Adrenal gland (tissue), 12 donors: ENCODE data around the gene DENND2A. TPM values are rescaled to one million over a fixed set of nuclear protein-coding genes. Genes with fewer than 3 reads are reported as not detected.

Experiments
- DNase-seq, 7 donors: peaks; one replicate each; pipeline ENCODE4 v3.0.0-alpha.2; 2019 to 2020
- H3K27ac ChIP-seq, 5 donors: fragments of 200-600 bp; sonication (generic) in 4 of 5; 1 replicate in 3 of 5; 2 replicates in 2 of 5; pipeline versions ENCODE4 v1.5.1 to v1.8.0; 2016 to 2020; ENCODE audit warnings: mild to moderate bottlenecking in 1 of 5
- H3K27me3 ChIP-seq: fragments of 200-600 bp; 2 replicates; pipeline ENCODE4 v1.8.0; 2021
- H3K36me3 ChIP-seq, 2 donors: fragments of 200-600 bp; replicated peaks in 1 of 2; 1 replicate in 1 of 2; 2 replicates in 1 of 2; pipeline versions ENCODE4 v1.5.1 to v1.8.0; 2018 to 2022
- H3K4me1 ChIP-seq, 2 donors: fragments of 200-600 bp; replicated peaks in 1 of 2; 1 replicate in 1 of 2; 2 replicates in 1 of 2; pipeline versions ENCODE4 v1.5.1 to v1.8.0; 2018 to 2021
- H3K4me3 ChIP-seq, 4 donors: fragments of 200-600 bp; sonication (generic) in 3 of 4; one replicate each; pipeline ENCODE4 v1.5.1; 2016 to 2018
- H3K9me3 ChIP-seq, 3 donors: fragments of 200-600 bp; sonication (generic) in 1 of 3; replicated peaks in 1 of 3; 1 replicate in 2 of 3; 2 replicates in 1 of 3; pipeline versions ENCODE4 v1.5.1 to v1.8.0; 2016 to 2021
- POLR2A ChIP-seq, 2 donors: fragments of 450-650 bp; IDR thresholded peaks; one replicate each; pipeline ENCODE4 v1.6.1; 2017; ENCODE audit warnings: antibody characterized with exemption in 2 of 2, mild to moderate bottlenecking in 2 of 2, moderate library complexity in 1 of 2
- WGBS, 4 donors: extraction: QIAGEN DNeasy Blood & Tissue Kit in 2 of 4; methylation state at CpG; one replicate each; pipeline versions ENCODE4 v1.1.5 to v1.1.7; 2013 to 2017; 5-methylcytosine and 5-hydroxymethylcytosine counted together
- intact Hi-C, 2 donors: fragments of 100-400 bp; cut with DNase I; formaldehyde crosslinking; loops; one replicate each; pipeline versions ENCODE4 v1.14.1 to v1.15.0; 2022 to 2023
- polyA plus RNA-seq, 3 donors: library from polyadenylated mRNA; stranded (reverse); fragments of 200-250 nt in 2 of 3; fragments of 350-450 nt in 1 of 3; fragmentation: Illumina TruSeq in 1 of 3; extraction: RNeasy Lipid Tissue Mini Kit (QIAGEN cat#74804) in 1 of 3; gene quantifications; one replicate each; pipeline ENCODE4 v1.2.3, GENCODE V29; 2013 to 2014
- total RNA-seq, 9 donors: library from RNA; depleted of rRNA in 4 of 9; stranded (reverse); fragments of >200 nt in 4 of 9; fragments of 120-200 nt in 1 of 9; fragmentation: NEBNext Ultra II Directional in 1 of 9; extraction: Animal tissue kit (Norgen Biotek cat#: 25700) in 1 of 9; gene quantifications; one replicate each; pipeline versions ENCODE4 v1.1.0 to v1.2.4, GENCODE V29; 2013 to 2023
- TF ChIP-seq, protein P1 (sequence below), 6 experiments: fragments of 450-650 bp in 4 of 6; fragments of 200-600 bp in 2 of 6; sonication (generic) in 1 of 6; IDR thresholded peaks; 1 replicate in 5 of 6; 2 replicates in 1 of 6; pipeline versions ENCODE4 v1.5.1 to v1.8.0; 2016 to 2021; ENCODE audit warnings: antibody characterized with exemption in 6 of 6, mild to moderate bottlenecking in 2 of 6, moderate library complexity in 1 of 6
- donor health status: healthy with polysubstance abuse.
- donor health status: Bipolar disorder and iron deficiency.
- donor health status: DM: yes; HTN: yes; CAD: no.
- donor health status: DM: no; HTN: no; CAD: no.
- donor health status: DM: no; HTN: no; CAD: no.
- donor health status: DM: yes; HTN: yes; CAD: no.

DENND2A gene
- total and polyA plus RNA-seq, 12 donors, result 3.0 to 10.9 (median 5.8) TPM

DNA sequence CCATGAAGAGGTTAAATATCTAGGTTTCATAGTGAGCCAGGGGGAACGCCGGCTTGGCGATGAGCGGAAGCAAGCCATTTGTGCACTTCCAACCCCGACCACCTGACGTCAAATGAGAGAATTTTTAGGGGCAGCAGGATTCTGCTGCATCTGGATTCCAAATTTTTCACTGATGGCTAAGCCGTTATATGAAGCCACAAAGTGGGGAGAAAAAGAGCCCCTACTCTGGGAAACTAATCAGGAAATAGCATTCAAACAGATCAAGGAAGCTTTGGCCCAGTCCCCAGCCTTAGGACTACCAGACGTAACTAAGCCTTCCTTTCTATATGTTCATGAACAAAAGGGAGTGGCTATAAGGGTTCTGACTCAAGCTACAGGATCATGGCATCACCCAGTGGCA lies 19.2 kb upstream of the DENND2A start:
- no peaks in the 10 kb centered on the region for H3K27me3 ChIP-seq
- H3K9me3 ChIP-seq, result no peaks in the 10 kb centered on the region
- H3K4me3 ChIP-seq, result no peak overlapping the region
- intact Hi-C loops, result no loop called here
- no peaks in the 10 kb centered on the region for H3K36me3 ChIP-seq
- no peak overlapping the region for H3K27ac ChIP-seq
- 41 to 71% (median 63%) methylated on average over 8 of the region's 8 CpGs for WGBS, 4 donors
- TF ChIP-seq, protein P1, sequence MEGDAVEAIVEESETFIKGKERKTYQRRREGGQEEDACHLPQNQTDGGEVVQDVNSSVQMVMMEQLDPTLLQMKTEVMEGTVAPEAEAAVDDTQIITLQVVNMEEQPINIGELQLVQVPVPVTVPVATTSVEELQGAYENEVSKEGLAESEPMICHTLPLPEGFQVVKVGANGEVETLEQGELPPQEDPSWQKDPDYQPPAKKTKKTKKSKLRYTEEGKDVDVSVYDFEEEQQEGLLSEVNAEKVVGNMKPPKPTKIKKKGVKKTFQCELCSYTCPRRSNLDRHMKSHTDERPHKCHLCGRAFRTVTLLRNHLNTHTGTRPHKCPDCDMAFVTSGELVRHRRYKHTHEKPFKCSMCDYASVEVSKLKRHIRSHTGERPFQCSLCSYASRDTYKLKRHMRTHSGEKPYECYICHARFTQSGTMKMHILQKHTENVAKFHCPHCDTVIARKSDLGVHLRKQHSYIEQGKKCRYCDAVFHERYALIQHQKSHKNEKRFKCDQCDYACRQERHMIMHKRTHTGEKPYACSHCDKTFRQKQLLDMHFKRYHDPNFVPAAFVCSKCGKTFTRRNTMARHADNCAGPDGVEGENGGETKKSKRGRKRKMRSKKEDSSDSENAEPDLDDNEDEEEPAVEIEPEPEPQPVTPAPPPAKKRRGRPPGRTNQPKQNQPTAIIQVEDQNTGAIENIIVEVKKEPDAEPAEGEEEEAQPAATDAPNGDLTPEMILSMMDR (IDR thresholded peaks at IDR 0.05), result no peak
- no peak for TF ChIP-seq POLR2A (IDR thresholded peaks at IDR 0.05)
- no peak for DNase-seq
- peaks cover 0 to 9% of the 10 kb centered on the region in 2 donors for H3K4me1 ChIP-seq

DNA sequence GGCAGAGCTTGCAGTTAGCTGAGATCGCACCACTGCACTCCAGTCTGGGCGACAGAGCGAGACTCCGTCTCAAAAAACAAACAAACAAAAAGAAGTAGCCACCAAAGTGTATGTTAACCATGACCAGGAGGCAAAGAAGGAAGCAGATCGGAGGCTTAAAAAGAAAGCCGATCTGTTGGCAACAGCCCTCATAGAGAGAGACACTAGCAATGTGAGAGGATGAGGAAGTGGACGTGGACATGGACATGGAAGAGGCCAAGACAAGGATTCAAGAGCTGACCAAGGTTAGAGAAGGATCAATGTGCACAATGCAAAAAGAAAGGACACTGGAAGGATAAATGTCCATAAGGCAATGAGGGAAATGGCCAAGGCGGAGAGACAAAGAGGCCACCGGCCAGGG lies 17.3 kb upstream of the DENND2A start:
- Histone ChIP-seq H3K9me3 (no peaks in the 10 kb centered on the region), H3K36me3 (no peaks in the 10 kb centered on the region), H3K27ac (no peak overlapping the region), H3K4me3 (no peak overlapping the region), H3K27me3 (no peaks in the 10 kb centered on the region), H3K4me1 (peaks cover 0 to 9% of the 10 kb centered on the region in 2 donors)
- TF ChIP-seq, protein P1 (IDR thresholded peaks at IDR 0.05), result no peak
- no peak for TF ChIP-seq POLR2A (IDR thresholded peaks at IDR 0.05)
- intact Hi-C loops, result no loop called here
- DNase-seq, result peak in 1 of 7 donors; percentile 2
- WGBS, 4 donors, result 83 to 92% (median 90%) methylated on average over 9 of the region's 9 CpGs

DNA sequence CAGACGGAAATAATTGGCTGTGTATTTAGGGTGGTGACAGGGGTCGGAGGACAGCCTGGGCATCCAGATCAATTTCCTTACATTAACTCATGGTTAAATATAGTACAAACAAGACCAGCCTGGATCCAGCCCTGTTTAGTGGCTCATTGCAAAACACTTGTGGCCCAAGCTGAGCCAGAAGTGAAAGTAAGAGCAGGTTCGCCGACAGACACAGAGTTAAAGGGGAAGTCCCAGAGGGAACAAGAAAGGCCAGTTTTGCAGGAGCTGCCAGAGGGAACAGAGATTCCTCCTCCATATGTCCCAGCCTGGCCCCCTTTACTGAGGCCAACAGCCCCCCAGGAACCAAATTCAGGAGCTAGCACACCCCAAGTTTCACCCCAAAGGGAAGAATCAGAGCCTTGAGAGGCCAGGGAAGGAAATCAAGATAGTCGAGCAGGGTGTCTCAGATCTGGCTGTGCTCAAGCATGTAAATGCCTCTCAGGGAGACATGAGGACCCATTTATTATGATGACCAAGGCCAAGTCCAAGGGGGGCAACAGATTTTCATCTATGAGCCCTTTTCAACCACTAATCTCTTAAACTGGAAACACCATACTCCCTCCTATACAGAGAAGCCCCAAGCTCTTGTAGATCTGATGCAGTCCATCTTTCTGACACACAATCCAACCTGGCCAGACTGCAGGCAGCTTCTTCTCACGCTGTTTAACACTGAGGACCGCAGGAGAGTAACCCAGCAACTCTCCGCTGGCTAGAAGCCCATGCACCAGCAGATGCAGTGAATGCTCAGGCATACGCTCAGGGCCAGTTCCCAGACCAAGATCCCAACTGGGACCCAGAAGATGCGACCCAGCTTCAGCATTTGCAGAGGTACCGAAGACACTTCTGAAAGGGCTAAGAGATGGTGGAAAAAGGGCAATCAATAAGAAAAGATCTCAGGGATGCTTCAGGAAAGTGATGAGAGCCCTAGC lies 16.2 kb upstream of the DENND2A start:
- Histone ChIP-seq H3K27me3 (no peaks in the 10 kb centered on the region), H3K4me1 (peaks cover 0 to 9% of the 10 kb centered on the region in 2 donors), H3K27ac (no peak overlapping the region), H3K4me3 (peak overlapping the region in 2 of 4 donors; percentile 34 to 50), H3K9me3 (no peaks in the 10 kb centered on the region), H3K36me3 (no peaks in the 10 kb centered on the region)
- intact Hi-C loops, result no loop called here
- 44 to 56% (median 50%) methylated on average over 10 to 11 of the region's 11 CpGs for WGBS, 4 donors
- DNase-seq, result peak in 6 of 7 donors; percentile 58 to 77 (median 66)
- TF ChIP-seq, protein P1 (IDR thresholded peaks at IDR 0.05), result no peak
- TF ChIP-seq POLR2A (IDR thresholded peaks at IDR 0.05), result no peak

DNA sequence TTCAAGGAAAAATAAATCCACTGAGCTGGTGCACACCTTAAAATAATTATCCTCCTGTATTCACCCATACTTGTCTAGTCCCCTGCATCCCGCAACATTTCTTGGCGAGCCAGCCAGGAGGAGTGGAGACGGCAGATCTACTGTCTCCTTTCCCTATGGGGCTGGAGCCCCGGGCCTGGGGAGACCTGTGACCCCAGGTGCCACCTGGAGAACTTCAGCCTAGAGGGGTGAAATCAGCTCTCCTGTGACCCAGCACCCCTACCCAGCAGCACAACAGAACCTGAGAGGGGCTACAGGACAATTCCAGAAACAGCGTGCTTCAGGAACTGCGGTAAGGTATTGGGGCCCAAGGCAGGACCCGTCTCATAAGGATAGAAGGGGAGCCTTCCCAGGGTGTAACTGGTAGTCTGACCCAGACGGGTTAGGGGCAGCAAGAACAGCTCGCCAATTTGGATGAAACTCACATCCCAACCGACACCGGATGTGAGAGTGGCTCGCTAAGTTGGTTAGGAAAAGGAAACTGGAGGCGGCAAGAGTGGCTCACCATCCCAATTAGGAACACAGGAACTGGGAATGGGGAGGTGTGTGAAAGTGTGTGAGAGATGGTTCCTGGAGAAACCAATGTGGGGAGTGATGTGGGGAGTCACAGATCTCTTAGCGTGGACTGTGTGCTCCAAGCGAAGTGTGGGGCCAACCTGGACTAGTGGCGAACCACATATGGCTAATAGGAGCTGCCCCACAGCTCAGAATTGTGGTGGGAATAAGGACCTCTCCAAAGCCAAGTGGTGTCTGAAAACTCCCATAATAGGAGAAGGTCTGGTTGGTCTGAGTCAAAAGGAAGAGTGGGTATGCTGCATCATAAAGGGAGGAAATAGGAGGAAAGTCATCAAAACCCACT lies 15.1 kb upstream of the DENND2A start:
- Histone ChIP-seq H3K36me3 (no peaks in the 10 kb centered on the region), H3K4me3 (peak overlapping the region in 2 of 4 donors; percentile 34 to 50), H3K9me3 (no peaks in the 10 kb centered on the region), H3K27me3 (no peaks in the 10 kb centered on the region), H3K4me1 (peaks cover 0 to 9% of the 10 kb centered on the region in 2 donors), H3K27ac (no peak overlapping the region)
- intact Hi-C loops, result loop anchor here in 1 of 2 donors (2.0 kb wide), 1 partner anchor 137 kb away; no protein-coding TSS in a partner anchor
- DNase-seq, result no peak
- WGBS, 4 donors, result 81 to 91% (median 86%) methylated on average over 14 to 16 of the region's 16 CpGs
- no peak for TF ChIP-seq POLR2A (IDR thresholded peaks at IDR 0.05)
- TF ChIP-seq, protein P1 (IDR thresholded peaks at IDR 0.05), result no peak
